A673 (cell line): Measurements from ENCODE around the gene SLC22A17.

Source experiments
- EZH2 ChIP-seq: fragments of 200-600 bp; sonication (generic); IDR thresholded peaks from 2 replicates; pipeline ENCODE4 v1.6.1; 2017; ENCODE audit warnings: borderline replicate concordance, low read depth, mild to moderate bottlenecking, mixed read lengths, antibody characterized with exemption, low read length; ENCODE audit not compliant: poor library complexity, severe bottlenecking
- TF ChIP-seq, protein P1 (sequence below): fragments of 300-800, 200-600 bp; sonication (generic); conservative IDR thresholded peaks from 2 replicates; pipeline ENCODE4 v1.5.1; 2017; ENCODE audit warnings: low read depth, mild to moderate bottlenecking, antibody characterized with exemption, low read length, moderate library complexity, mixed read lengths

DNA sequence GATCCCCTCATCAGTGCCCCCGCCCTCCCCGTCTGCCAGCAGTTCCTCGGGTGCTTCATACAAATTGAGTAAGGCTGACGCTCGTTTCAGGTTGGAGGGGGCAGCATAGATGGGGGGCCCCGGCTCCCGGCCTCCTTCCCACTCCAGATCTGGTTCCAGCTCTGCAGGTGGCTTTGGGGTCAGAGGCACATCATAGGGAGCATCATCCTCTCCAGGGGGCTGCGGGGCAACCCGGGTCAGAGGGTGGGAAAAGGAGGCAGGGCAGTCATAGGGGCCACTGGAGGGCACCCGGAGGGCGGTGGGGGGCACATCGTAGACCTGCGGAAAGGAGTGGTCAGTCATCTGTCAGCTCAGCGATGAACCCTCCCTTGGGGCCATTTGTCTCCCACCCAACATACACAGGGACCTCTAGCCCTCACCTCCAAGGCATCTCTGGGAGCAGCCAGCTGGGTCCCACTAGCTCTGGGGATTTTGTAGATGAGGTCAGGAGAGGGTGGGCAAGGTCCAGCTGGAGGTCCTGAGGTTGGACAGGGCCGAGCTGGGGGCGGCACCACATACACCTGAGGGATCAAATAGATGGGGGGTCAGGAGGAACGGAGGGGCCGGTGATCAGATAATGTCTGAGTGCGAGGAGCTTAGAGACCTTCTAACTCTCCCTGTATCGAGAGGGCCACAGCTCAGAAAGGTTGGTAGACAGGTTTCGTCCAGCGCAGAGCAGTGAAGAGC, 7.2 kb upstream of the SLC22A17 start:
- TF ChIP-seq, protein P1, sequence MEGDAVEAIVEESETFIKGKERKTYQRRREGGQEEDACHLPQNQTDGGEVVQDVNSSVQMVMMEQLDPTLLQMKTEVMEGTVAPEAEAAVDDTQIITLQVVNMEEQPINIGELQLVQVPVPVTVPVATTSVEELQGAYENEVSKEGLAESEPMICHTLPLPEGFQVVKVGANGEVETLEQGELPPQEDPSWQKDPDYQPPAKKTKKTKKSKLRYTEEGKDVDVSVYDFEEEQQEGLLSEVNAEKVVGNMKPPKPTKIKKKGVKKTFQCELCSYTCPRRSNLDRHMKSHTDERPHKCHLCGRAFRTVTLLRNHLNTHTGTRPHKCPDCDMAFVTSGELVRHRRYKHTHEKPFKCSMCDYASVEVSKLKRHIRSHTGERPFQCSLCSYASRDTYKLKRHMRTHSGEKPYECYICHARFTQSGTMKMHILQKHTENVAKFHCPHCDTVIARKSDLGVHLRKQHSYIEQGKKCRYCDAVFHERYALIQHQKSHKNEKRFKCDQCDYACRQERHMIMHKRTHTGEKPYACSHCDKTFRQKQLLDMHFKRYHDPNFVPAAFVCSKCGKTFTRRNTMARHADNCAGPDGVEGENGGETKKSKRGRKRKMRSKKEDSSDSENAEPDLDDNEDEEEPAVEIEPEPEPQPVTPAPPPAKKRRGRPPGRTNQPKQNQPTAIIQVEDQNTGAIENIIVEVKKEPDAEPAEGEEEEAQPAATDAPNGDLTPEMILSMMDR, result no peak
- TF ChIP-seq EZH2, result no peak
